ENCODE results near the gene FIGN.

FIGN gene

GRCh38 chr2:163756588-163756987 is 20.8 kb upstream of the FIGN start:
- H3K9me3 ChIP-seq (ENCODE audit: insufficient read depth, low read length) = no peaks in the 10 kb centered on the region
- H3K9ac ChIP-seq (ENCODE audit: insufficient read length, low read depth) = no peak overlapping the region

GRCh38 chr2:163755366-163755765 is 19.6 kb upstream of the FIGN start:
- Histone ChIP-seq H3K4me3 (ENCODE audit: insufficient read length, low read depth) (no peak overlapping the region), H3K27me3 (ENCODE audit: insufficient read depth, insufficient read length) (no peaks in the 10 kb centered on the region), H3K9ac (ENCODE audit: insufficient read length, low read depth) (no peak overlapping the region), H3K36me3 (ENCODE audit: insufficient read depth, insufficient read length, low read length) (no peaks in the 10 kb centered on the region), H3K4me1 (ENCODE audit: insufficient read depth, insufficient read length) (no peaks in the 10 kb centered on the region), H3K9me3 (ENCODE audit: insufficient read depth, low read length) (no peaks in the 10 kb centered on the region)
- no peak for DNase-seq (ENCODE audit: low read depth, low spot score)
- no peak for TF ChIP-seq ZNF274 (IDR thresholded peaks at IDR 0.05; ENCODE audit: low read depth, low read length)
- no peak for TF ChIP-seq SUZ12 (IDR thresholded peaks at IDR 0.05; ENCODE audit: extremely low read depth, insufficient read depth, insufficient read length)
- no peak for TF ChIP-seq YY1 (IDR thresholded peaks at IDR 0.05; ENCODE audit: insufficient read depth, insufficient read length)

More at GRCh38 chr2:163756588-163756987, 20.8 kb upstream of the FIGN start:
- Histone ChIP-seq H3K27me3 (ENCODE audit: insufficient read depth, insufficient read length) (no peaks in the 10 kb centered on the region), H3K4me1 (ENCODE audit: insufficient read depth, insufficient read length) (no peaks in the 10 kb centered on the region), H3K36me3 (ENCODE audit: insufficient read depth, insufficient read length, low read length) (no peaks in the 10 kb centered on the region), H3K4me3 (ENCODE audit: insufficient read length, low read depth) (no peak overlapping the region)
- no peak for DNase-seq (ENCODE audit: low read depth, low spot score)
- TF ChIP-seq SUZ12 (IDR thresholded peaks at IDR 0.05; ENCODE audit: extremely low read depth, insufficient read depth, insufficient read length) (no peak), ZNF274 (IDR thresholded peaks at IDR 0.05; ENCODE audit: low read depth, low read length) (no peak), YY1 (IDR thresholded peaks at IDR 0.05; ENCODE audit: insufficient read depth, insufficient read length) (no peak)

- no peak for DNase-seq (ENCODE audit: low read depth, low spot score)
- no peak overlapping the region for H3K4me3 ChIP-seq (ENCODE audit: insufficient read length, low read depth)
- no peaks in the 10 kb centered on the region for H3K27me3 ChIP-seq (ENCODE audit: insufficient read depth, insufficient read length)
- no peak overlapping the region for H3K9ac ChIP-seq (ENCODE audit: insufficient read length, low read depth)
- TF ChIP-seq ZNF274 (IDR thresholded peaks at IDR 0.05; ENCODE audit: low read depth, low read length) = no peak
- TF ChIP-seq YY1 (IDR thresholded peaks at IDR 0.05; ENCODE audit: insufficient read depth, insufficient read length) = no peak
- no peak for TF ChIP-seq SUZ12 (IDR thresholded peaks at IDR 0.05; ENCODE audit: extremely low read depth, insufficient read depth, insufficient read length)
- H3K4me1 ChIP-seq (ENCODE audit: insufficient read depth, insufficient read length) = no peaks in the 10 kb centered on the region
- H3K9me3 ChIP-seq (ENCODE audit: insufficient read depth, low read length) = no peaks in the 10 kb centered on the region
- no peaks in the 10 kb centered on the region for H3K36me3 ChIP-seq (ENCODE audit: insufficient read depth, insufficient read length, low read length)
Measured at GRCh38 chr2:163753726-163754125, 17.9 kb upstream of the FIGN start.

- DNase-seq (ENCODE audit: low read depth, low spot score) = no peak
- no peaks in the 10 kb centered on the region for H3K36me3 ChIP-seq (ENCODE audit: insufficient read depth, insufficient read length, low read length)
- TF ChIP-seq ZNF274 (IDR thresholded peaks at IDR 0.05; ENCODE audit: low read depth, low read length) (no peak), SUZ12 (IDR thresholded peaks at IDR 0.05; ENCODE audit: extremely low read depth, insufficient read depth, insufficient read length) (no peak), YY1 (IDR thresholded peaks at IDR 0.05; ENCODE audit: insufficient read depth, insufficient read length) (no peak)
- H3K9ac ChIP-seq (ENCODE audit: insufficient read length, low read depth) = no peak overlapping the region
- no peaks in the 10 kb centered on the region for H3K4me1 ChIP-seq (ENCODE audit: insufficient read depth, insufficient read length)
- no peaks in the 10 kb centered on the region for H3K27me3 ChIP-seq (ENCODE audit: insufficient read depth, insufficient read length)
- H3K4me3 ChIP-seq (ENCODE audit: insufficient read length, low read depth) = no peak overlapping the region
- no peaks in the 10 kb centered on the region for H3K9me3 ChIP-seq (ENCODE audit: insufficient read depth, low read length)
Measured at GRCh38 chr2:163752267-163752666, 16.5 kb upstream of the FIGN start.

GRCh38 chr2:163751696-163752095 is 15.9 kb upstream of the FIGN start:
- Histone ChIP-seq H3K36me3 (ENCODE audit: insufficient read depth, insufficient read length, low read length) (no peaks in the 10 kb centered on the region), H3K27me3 (ENCODE audit: insufficient read depth, insufficient read length) (no peaks in the 10 kb centered on the region), H3K9me3 (ENCODE audit: insufficient read depth, low read length) (no peaks in the 10 kb centered on the region), H3K9ac (ENCODE audit: insufficient read length, low read depth) (no peak overlapping the region), H3K4me1 (ENCODE audit: insufficient read depth, insufficient read length) (no peaks in the 10 kb centered on the region), H3K4me3 (ENCODE audit: insufficient read length, low read depth) (no peak overlapping the region)
- DNase-seq (ENCODE audit: low read depth, low spot score) = no peak
- TF ChIP-seq ZNF274 (IDR thresholded peaks at IDR 0.05; ENCODE audit: low read depth, low read length) = no peak
- no peak for TF ChIP-seq SUZ12 (IDR thresholded peaks at IDR 0.05; ENCODE audit: extremely low read depth, insufficient read depth, insufficient read length)
- no peak for TF ChIP-seq YY1 (IDR thresholded peaks at IDR 0.05; ENCODE audit: insufficient read depth, insufficient read length)

GRCh38 chr2:163748420-163748819 is 12.6 kb upstream of the FIGN start:
- Histone ChIP-seq H3K36me3 (ENCODE audit: insufficient read depth, insufficient read length, low read length) (no peaks in the 10 kb centered on the region), H3K9ac (ENCODE audit: insufficient read length, low read depth) (no peak overlapping the region), H3K27me3 (ENCODE audit: insufficient read depth, insufficient read length) (no peaks in the 10 kb centered on the region), H3K4me1 (ENCODE audit: insufficient read depth, insufficient read length) (no peaks in the 10 kb centered on the region), H3K4me3 (ENCODE audit: insufficient read length, low read depth) (no peak overlapping the region), H3K9me3 (ENCODE audit: insufficient read depth, low read length) (no peaks in the 10 kb centered on the region)
- TF ChIP-seq SUZ12 (IDR thresholded peaks at IDR 0.05; ENCODE audit: extremely low read depth, insufficient read depth, insufficient read length) = no peak
- no peak for TF ChIP-seq YY1 (IDR thresholded peaks at IDR 0.05; ENCODE audit: insufficient read depth, insufficient read length)
- TF ChIP-seq ZNF274 (IDR thresholded peaks at IDR 0.05; ENCODE audit: low read depth, low read length) = no peak
- DNase-seq (ENCODE audit: low read depth, low spot score) = no peak

GRCh38 chr2:163741435-163741834 is 5.6 kb upstream of the FIGN start:
- H3K9ac ChIP-seq (ENCODE audit: insufficient read length, low read depth) = no peak overlapping the region
- H3K36me3 ChIP-seq (ENCODE audit: insufficient read depth, insufficient read length, low read length) = no peaks in the 10 kb centered on the region

More at GRCh38 chr2:163741435-163741834, 5.6 kb upstream of the FIGN start:
- Histone ChIP-seq H3K4me1 (ENCODE audit: insufficient read depth, insufficient read length) (no peaks in the 10 kb centered on the region), H3K4me3 (ENCODE audit: insufficient read length, low read depth) (no peak overlapping the region), H3K9me3 (ENCODE audit: insufficient read depth, low read length) (no peaks in the 10 kb centered on the region), H3K27me3 (ENCODE audit: insufficient read depth, insufficient read length) (no peaks in the 10 kb centered on the region)
- TF ChIP-seq ZNF274 (IDR thresholded peaks at IDR 0.05; ENCODE audit: low read depth, low read length) (no peak), YY1 (IDR thresholded peaks at IDR 0.05; ENCODE audit: insufficient read depth, insufficient read length) (no peak), SUZ12 (IDR thresholded peaks at IDR 0.05; ENCODE audit: extremely low read depth, insufficient read depth, insufficient read length) (no peak)
- DNase-seq (ENCODE audit: low read depth, low spot score) = no peak

Data from NT2/D1 (cell line).